ENCODE data around the gene IQSEC1.

Gene IQSEC1

GRCh38 chr3:12978682-12979081 is 94.5 kb downstream of the IQSEC1 start:
- H2AFZ ChIP-seq = no peak overlapping the region
- no peaks in the 10 kb centered on the region for H3K9me3 ChIP-seq (ENCODE audit: control insufficient read depth, low read length)
- TF ChIP-seq CTCF (IDR thresholded peaks at IDR 0.05) = no peak
- no peak overlapping the region for H3K4me3 ChIP-seq (ENCODE audit: low read depth, low read length)
- H3K4me1 ChIP-seq = peaks cover 15% of the 10 kb centered on the region
- no peaks in the 10 kb centered on the region for H3K36me3 ChIP-seq (ENCODE audit: control insufficient read depth, insufficient read depth, low read length)
- H3K27ac ChIP-seq = no peak overlapping the region
- no peak overlapping the region for H3K4me2 ChIP-seq (ENCODE audit: low read length)
- no peaks in the 10 kb centered on the region for H3K27me3 ChIP-seq (ENCODE audit: control insufficient read depth, insufficient read depth, low read length)
- peaks cover 27% of the 10 kb centered on the region for H3K79me2 ChIP-seq
- no peak overlapping the region for H3K9ac ChIP-seq

- Histone ChIP-seq H2AFZ (no peak overlapping the region), H3K9me3 (ENCODE audit: control insufficient read depth, low read length) (no peaks in the 10 kb centered on the region), H3K27ac (no peak overlapping the region), H3K79me2 (peaks cover 37% of the 10 kb centered on the region), H3K4me1 (peaks cover 4% of the 10 kb centered on the region), H3K9ac (no peak overlapping the region), H3K36me3 (ENCODE audit: control insufficient read depth, insufficient read depth, low read length) (no peaks in the 10 kb centered on the region), H3K27me3 (ENCODE audit: control insufficient read depth, insufficient read depth, low read length) (no peaks in the 10 kb centered on the region), H3K4me2 (ENCODE audit: low read length) (no peak overlapping the region), H3K4me3 (ENCODE audit: low read depth, low read length) (no peak overlapping the region)
- no peak for TF ChIP-seq CTCF (IDR thresholded peaks at IDR 0.05)
Observed at GRCh38 chr3:12977117-12977808, 96.0 kb downstream of the IQSEC1 start.

GRCh38 chr3:12975748-12976522 is 97.3 kb downstream of the IQSEC1 start:
- no peak overlapping the region for H3K4me3 ChIP-seq (ENCODE audit: low read depth, low read length)
- peaks cover 4% of the 10 kb centered on the region for H3K4me1 ChIP-seq
- H3K4me2 ChIP-seq (ENCODE audit: low read length) = no peak overlapping the region
- H3K9me3 ChIP-seq (ENCODE audit: control insufficient read depth, low read length) = no peaks in the 10 kb centered on the region
- no peak for TF ChIP-seq CTCF (IDR thresholded peaks at IDR 0.05)
- no peaks in the 10 kb centered on the region for H3K27me3 ChIP-seq (ENCODE audit: control insufficient read depth, insufficient read depth, low read length)
- no peak overlapping the region for H3K27ac ChIP-seq
- no peaks in the 10 kb centered on the region for H3K36me3 ChIP-seq (ENCODE audit: control insufficient read depth, insufficient read depth, low read length)
- no peak overlapping the region for H2AFZ ChIP-seq
- peaks cover 35% of the 10 kb centered on the region for H3K79me2 ChIP-seq
- no peak overlapping the region for H3K9ac ChIP-seq

GRCh38 chr3:12974819-12975218 is 98.4 kb downstream of the IQSEC1 start:
- no peaks in the 10 kb centered on the region for H3K27me3 ChIP-seq (ENCODE audit: control insufficient read depth, insufficient read depth, low read length)
- H3K4me1 ChIP-seq = peaks cover 4% of the 10 kb centered on the region
- no peak overlapping the region for H3K27ac ChIP-seq
- H3K9ac ChIP-seq = no peak overlapping the region
- no peak overlapping the region for H3K4me3 ChIP-seq (ENCODE audit: low read depth, low read length)
- H3K9me3 ChIP-seq (ENCODE audit: control insufficient read depth, low read length) = no peaks in the 10 kb centered on the region
- no peaks in the 10 kb centered on the region for H3K36me3 ChIP-seq (ENCODE audit: control insufficient read depth, insufficient read depth, low read length)
- H2AFZ ChIP-seq = no peak overlapping the region
- no peak overlapping the region for H3K4me2 ChIP-seq (ENCODE audit: low read length)
- TF ChIP-seq CTCF (IDR thresholded peaks at IDR 0.05) = no peak
- H3K79me2 ChIP-seq = peaks cover 30% of the 10 kb centered on the region

Data from parathyroid adenoma (tissue), 2 donors.